ENCODE results near the gene TMEM185A.

DNA sequence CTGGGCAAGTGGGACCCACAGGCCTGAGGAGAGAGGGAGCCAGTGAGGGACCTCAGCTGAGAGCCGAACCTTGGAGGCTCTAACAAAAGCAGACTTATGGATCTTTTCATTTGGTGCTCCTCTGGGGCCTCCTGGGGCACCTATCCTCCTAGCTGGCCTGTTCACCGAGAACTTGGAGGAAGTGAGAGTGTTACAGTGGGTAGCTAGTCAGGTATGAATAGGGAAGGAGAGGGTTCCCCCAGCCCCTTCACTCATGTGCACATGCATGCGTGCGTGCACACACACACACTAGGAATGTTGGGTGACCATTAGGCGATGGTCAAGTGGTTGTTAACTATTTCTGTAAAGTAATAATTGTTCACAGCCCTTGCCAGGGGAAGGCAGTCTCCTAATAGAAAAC lies 18.6 kb upstream of the TMEM185A start:
- TF ChIP-seq, protein P1, sequence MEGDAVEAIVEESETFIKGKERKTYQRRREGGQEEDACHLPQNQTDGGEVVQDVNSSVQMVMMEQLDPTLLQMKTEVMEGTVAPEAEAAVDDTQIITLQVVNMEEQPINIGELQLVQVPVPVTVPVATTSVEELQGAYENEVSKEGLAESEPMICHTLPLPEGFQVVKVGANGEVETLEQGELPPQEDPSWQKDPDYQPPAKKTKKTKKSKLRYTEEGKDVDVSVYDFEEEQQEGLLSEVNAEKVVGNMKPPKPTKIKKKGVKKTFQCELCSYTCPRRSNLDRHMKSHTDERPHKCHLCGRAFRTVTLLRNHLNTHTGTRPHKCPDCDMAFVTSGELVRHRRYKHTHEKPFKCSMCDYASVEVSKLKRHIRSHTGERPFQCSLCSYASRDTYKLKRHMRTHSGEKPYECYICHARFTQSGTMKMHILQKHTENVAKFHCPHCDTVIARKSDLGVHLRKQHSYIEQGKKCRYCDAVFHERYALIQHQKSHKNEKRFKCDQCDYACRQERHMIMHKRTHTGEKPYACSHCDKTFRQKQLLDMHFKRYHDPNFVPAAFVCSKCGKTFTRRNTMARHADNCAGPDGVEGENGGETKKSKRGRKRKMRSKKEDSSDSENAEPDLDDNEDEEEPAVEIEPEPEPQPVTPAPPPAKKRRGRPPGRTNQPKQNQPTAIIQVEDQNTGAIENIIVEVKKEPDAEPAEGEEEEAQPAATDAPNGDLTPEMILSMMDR (IDR thresholded peaks at IDR 0.05), result no peak
- TF ChIP-seq POLR2A (IDR thresholded peaks at IDR 0.05), result no peak

Data from right lobe of liver (tissue), 4 donors.